ENCODE measurements around the gene FGFR3.

DNA sequence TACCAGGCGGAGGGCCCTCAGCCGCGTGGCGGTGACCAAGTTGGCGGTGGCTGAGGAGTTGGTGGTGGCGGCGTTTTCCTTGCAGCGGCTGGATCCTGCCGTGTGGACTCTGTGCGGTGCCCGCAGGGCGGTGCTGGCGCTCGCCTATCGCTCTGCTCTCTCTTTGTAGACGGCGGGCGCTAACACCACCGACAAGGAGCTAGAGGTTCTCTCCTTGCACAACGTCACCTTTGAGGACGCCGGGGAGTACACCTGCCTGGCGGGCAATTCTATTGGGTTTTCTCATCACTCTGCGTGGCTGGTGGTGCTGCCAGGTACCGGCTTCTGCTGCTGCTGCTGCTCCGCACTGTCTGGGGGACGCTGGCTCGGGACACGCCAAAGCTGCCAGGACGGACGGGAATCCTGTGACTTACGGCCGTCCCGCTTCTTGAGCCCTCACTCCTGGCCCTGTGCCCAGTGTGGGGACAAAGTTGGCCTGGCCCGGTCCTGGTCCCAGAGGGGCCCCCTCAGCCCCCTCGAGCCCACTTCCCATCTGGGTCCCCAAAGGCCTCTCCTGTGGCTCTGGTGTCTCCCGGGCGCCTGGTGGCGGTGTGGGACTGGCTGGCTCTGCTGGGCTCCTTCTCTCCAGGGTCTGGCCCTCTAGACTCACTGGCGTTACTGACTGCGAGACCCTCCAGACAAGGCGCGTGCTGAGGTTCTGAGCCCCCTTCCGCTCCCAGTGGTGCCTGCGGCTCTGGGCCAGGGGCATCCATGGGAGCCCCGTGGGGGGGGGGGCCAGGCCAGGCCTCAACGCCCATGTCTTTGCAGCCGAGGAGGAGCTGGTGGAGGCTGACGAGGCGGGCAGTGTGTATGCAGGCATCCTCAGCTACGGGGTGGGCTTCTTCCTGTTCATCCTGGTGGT is 10.7 kb downstream of the FGFR3 start:
- TF ChIP-seq, protein P1, sequence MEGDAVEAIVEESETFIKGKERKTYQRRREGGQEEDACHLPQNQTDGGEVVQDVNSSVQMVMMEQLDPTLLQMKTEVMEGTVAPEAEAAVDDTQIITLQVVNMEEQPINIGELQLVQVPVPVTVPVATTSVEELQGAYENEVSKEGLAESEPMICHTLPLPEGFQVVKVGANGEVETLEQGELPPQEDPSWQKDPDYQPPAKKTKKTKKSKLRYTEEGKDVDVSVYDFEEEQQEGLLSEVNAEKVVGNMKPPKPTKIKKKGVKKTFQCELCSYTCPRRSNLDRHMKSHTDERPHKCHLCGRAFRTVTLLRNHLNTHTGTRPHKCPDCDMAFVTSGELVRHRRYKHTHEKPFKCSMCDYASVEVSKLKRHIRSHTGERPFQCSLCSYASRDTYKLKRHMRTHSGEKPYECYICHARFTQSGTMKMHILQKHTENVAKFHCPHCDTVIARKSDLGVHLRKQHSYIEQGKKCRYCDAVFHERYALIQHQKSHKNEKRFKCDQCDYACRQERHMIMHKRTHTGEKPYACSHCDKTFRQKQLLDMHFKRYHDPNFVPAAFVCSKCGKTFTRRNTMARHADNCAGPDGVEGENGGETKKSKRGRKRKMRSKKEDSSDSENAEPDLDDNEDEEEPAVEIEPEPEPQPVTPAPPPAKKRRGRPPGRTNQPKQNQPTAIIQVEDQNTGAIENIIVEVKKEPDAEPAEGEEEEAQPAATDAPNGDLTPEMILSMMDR (conservative IDR thresholded peaks at IDR 0.05; ENCODE audit: low read length) = no peak
- no peak for TF ChIP-seq EZH2phosphoT487 (IDR thresholded peaks at IDR 0.05; ENCODE audit: borderline replicate concordance, low read depth, low read length)

All from OCI-LY7 (cell line).